ENCODE measurements around the gene HNRNPAB. TPM values are rescaled to one million over a fixed set of nuclear protein-coding genes. Genes with fewer than 3 reads are reported as not detected.

The HNRNPAB gene
- total RNA-seq, 1 donor, result 40.9 TPM

DNA sequence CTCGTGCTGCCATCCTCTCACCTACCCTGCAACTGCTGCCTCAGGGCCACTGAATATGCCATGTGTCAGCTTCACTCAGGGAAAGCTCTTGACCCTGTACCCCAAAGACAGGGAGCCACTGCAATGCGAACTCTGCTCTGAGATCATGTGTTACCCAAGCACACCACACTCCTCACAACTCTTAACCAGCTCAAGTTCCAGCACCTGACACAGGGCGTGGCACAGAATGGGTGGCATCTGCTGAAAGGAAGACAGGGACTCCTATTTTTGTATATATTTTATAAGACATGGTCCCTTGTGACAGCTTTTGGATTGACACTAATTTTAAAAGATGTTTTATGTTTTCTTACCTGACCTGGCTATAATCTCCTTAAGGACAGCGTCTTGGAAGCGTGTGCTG is 17.5 kb downstream of the HNRNPAB start:
- DNase-seq (ENCODE audit: insufficient read length, low spot score, missing footprints), result no peak
- Histone ChIP-seq H3K9me3 (ENCODE audit: low read depth, low read length) (no peaks in the 10 kb centered on the region), H3K4me3 (ENCODE audit: insufficient read depth, low read length) (no peak overlapping the region), H3K27me3 (ENCODE audit: insufficient read depth, low read length) (no peaks in the 10 kb centered on the region), H3K27ac (ENCODE audit: low read depth, low read length) (no peak overlapping the region), H3K4me1 (ENCODE audit: insufficient read depth, low read length) (no peaks in the 10 kb centered on the region), H3K36me3 (ENCODE audit: insufficient read depth, low read length) (peaks cover 43% of the 10 kb centered on the region), H2AFZ (ENCODE audit: low read length) (no peak overlapping the region), H4K20me1 (ENCODE audit: insufficient read depth, low read length) (peaks cover 37% of the 10 kb centered on the region), H3K79me2 (ENCODE audit: insufficient read depth, low read length) (peaks cover 24% of the 10 kb centered on the region), H3K4me2 (ENCODE audit: insufficient read depth, low read length) (no peak overlapping the region)
- TF ChIP-seq, protein P1, sequence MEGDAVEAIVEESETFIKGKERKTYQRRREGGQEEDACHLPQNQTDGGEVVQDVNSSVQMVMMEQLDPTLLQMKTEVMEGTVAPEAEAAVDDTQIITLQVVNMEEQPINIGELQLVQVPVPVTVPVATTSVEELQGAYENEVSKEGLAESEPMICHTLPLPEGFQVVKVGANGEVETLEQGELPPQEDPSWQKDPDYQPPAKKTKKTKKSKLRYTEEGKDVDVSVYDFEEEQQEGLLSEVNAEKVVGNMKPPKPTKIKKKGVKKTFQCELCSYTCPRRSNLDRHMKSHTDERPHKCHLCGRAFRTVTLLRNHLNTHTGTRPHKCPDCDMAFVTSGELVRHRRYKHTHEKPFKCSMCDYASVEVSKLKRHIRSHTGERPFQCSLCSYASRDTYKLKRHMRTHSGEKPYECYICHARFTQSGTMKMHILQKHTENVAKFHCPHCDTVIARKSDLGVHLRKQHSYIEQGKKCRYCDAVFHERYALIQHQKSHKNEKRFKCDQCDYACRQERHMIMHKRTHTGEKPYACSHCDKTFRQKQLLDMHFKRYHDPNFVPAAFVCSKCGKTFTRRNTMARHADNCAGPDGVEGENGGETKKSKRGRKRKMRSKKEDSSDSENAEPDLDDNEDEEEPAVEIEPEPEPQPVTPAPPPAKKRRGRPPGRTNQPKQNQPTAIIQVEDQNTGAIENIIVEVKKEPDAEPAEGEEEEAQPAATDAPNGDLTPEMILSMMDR (IDR thresholded peaks at IDR 0.05; ENCODE audit: extremely low read depth, low read depth, low read length), result no peak

- H4K20me1 ChIP-seq (ENCODE audit: insufficient read depth, low read length), result peaks cover 40% of the 10 kb centered on the region
- no peak overlapping the region for H3K4me2 ChIP-seq (ENCODE audit: insufficient read depth, low read length)
- H3K79me2 ChIP-seq (ENCODE audit: insufficient read depth, low read length), result peaks cover 28% of the 10 kb centered on the region
- TF ChIP-seq, protein P1 (IDR thresholded peaks at IDR 0.05; ENCODE audit: extremely low read depth, low read depth, low read length), result no peak
- H3K27me3 ChIP-seq (ENCODE audit: insufficient read depth, low read length), result no peaks in the 10 kb centered on the region
- H2AFZ ChIP-seq (ENCODE audit: low read length), result no peak overlapping the region
- no peaks in the 10 kb centered on the region for H3K9me3 ChIP-seq (ENCODE audit: low read depth, low read length)
- no peak overlapping the region for H3K27ac ChIP-seq (ENCODE audit: low read depth, low read length)
- H3K36me3 ChIP-seq (ENCODE audit: insufficient read depth, low read length), result peaks cover 40% of the 10 kb centered on the region
- no peak for DNase-seq (ENCODE audit: insufficient read length, low spot score, missing footprints)
- H3K4me1 ChIP-seq (ENCODE audit: insufficient read depth, low read length), result no peaks in the 10 kb centered on the region
- no peak overlapping the region for H3K4me3 ChIP-seq (ENCODE audit: insufficient read depth, low read length)
These were observed 18.0 kb downstream of the HNRNPAB start for GRCh38 chr5:178222292-178222691.

DNA sequence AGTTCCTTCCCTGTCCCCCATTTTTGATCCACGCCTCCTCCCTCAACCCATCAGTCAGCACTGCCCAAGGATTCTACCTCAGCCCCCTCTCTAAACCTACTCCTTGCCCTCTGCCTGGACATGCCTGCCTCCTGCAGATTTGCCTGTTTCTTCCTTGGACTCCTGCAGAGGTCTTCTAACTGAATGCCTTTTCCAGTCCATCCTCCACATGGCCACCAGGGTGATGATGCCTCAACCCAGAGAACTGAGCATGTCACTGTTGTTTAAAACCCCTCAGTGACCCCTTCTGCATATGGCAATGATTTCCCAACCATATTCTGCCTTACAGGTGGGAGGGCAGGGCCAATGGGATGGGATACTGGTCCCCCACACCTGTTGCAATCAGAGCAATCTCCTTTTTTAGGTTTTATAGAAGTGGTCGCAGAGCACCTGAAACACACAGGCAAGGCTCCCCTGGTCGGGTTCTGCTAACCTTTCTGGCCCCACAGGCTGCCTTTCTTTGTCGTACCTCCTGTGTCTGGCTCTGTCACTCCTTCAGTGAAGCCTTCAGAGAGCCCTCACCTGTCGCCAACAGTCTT is 19.0 kb downstream of the HNRNPAB start:
- H3K27ac ChIP-seq (ENCODE audit: low read depth, low read length), result no peak overlapping the region
- H3K27me3 ChIP-seq (ENCODE audit: insufficient read depth, low read length), result no peaks in the 10 kb centered on the region
- H3K79me2 ChIP-seq (ENCODE audit: insufficient read depth, low read length), result peaks cover 31% of the 10 kb centered on the region
- no peak overlapping the region for H3K4me3 ChIP-seq (ENCODE audit: insufficient read depth, low read length)
- H4K20me1 ChIP-seq (ENCODE audit: insufficient read depth, low read length), result peaks cover 46% of the 10 kb centered on the region
- TF ChIP-seq, protein P1 (IDR thresholded peaks at IDR 0.05; ENCODE audit: extremely low read depth, low read depth, low read length), result no peak
- DNase-seq (ENCODE audit: insufficient read length, low spot score, missing footprints), result no peak
- H3K4me2 ChIP-seq (ENCODE audit: insufficient read depth, low read length), result no peak overlapping the region
- no peaks in the 10 kb centered on the region for H3K9me3 ChIP-seq (ENCODE audit: low read depth, low read length)
- no peak overlapping the region for H2AFZ ChIP-seq (ENCODE audit: low read length)
- peaks cover 6% of the 10 kb centered on the region for H3K4me1 ChIP-seq (ENCODE audit: insufficient read depth, low read length)
- peaks cover 42% of the 10 kb centered on the region for H3K36me3 ChIP-seq (ENCODE audit: insufficient read depth, low read length)

DNA sequence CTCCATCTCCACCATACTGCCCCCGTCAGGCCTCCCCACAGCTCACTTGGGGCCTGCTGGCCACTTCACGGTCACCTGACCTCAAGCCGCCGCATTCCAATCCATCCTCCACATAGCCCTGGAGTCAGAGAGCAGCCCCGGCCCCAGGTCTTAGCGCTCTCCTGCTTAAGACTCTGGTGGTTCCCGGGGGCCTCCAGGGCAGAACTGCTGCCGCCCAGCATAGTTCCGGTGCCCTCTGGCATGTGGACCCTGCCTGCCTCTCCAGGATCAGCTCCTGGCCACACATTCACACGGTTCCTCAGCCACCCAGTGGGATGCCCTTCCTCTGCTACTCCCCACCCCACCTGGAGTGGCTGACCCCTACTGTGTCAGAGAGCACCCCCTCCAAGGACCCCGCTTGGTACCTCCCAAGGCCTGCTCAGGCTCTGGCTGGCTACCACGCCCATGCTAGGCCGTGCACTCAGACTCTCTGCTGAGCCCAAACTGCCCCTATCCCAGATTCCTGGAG is 19.5 kb downstream of the HNRNPAB start:
- Histone ChIP-seq H3K27me3 (ENCODE audit: insufficient read depth, low read length) (no peaks in the 10 kb centered on the region), H3K4me3 (ENCODE audit: insufficient read depth, low read length) (no peak overlapping the region), H3K4me1 (ENCODE audit: insufficient read depth, low read length) (peaks cover 6% of the 10 kb centered on the region), H3K9me3 (ENCODE audit: low read depth, low read length) (no peaks in the 10 kb centered on the region), H3K36me3 (ENCODE audit: insufficient read depth, low read length) (peaks cover 40% of the 10 kb centered on the region), H3K27ac (ENCODE audit: low read depth, low read length) (no peak overlapping the region), H3K4me2 (ENCODE audit: insufficient read depth, low read length) (no peak overlapping the region), H4K20me1 (ENCODE audit: insufficient read depth, low read length) (peaks cover 49% of the 10 kb centered on the region), H3K79me2 (ENCODE audit: insufficient read depth, low read length) (peaks cover 33% of the 10 kb centered on the region), H2AFZ (ENCODE audit: low read length) (no peak overlapping the region)
- DNase-seq (ENCODE audit: insufficient read length, low spot score, missing footprints), result peak; percentile 65
- TF ChIP-seq, protein P1 (IDR thresholded peaks at IDR 0.05; ENCODE audit: extremely low read depth, low read depth, low read length), result no peak
